HG03095 (cell line): ENCODE measurements around the gene NDUFAF3.
A peak's percentile ranks its signal among the peaks of the same experiment; 100 is the strongest.

ENCODE experiments used
- ATAC-seq: cut with Tn5 transposase; IDR thresholded peaks from one replicate; pipeline ENCODE4 v1.9.1; 2021; ENCODE audit warnings: moderate library complexity; ENCODE audit not compliant: unreplicated experiment

Gene NDUFAF3, protein sequence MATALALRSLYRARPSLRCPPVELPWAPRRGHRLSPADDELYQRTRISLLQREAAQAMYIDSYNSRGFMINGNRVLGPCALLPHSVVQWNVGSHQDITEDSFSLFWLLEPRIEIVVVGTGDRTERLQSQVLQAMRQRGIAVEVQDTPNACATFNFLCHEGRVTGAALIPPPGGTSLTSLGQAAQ

DNA sequence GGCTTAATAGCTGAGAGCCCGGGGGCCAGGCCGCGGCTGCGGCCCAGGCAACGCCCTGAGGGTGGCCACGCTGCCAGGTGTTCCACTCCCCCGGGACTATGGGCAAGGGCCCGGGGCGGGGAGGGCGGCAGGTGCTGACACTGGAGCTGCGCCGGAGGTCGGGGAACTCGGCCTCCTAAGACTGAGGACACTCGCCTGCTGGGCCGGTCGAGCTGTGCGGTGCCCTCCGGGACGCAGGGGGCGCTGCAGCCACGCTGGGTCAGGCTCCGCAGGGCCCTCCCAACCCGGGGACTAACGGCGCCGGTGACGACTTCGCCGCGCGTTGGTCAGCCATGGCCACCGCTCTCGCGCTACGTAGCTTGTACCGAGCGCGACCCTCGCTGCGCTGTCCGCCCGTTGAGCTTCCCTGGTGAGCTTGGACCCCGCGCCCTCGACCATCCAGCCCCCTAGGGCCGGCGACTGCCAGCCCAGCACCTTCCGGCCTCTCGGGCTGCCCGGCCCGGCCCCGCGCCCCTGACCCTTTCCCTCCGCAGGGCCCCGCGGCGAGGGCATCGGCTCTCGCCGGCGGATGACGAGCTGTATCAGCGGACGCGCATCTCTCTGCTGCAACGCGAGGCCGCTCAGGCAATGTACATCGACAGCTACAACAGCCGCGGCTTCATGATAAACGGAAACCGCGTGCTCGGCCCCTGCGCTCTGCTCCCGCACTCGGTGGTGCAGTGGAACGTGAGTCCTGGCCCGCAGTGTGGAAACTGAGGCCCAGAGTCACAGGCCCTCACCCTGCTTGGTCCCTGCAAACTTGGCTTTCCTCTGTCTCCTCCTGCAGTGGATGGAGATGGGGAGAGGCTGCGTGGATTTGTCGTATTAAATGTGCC lies at the start of gene NDUFAF3:
Gene NDUFAF3 (plus strand): TSS at position 309 of the 875 bp plus-strand sequence. CDS start 24 bp downstream, at position 333.
- ATAC-seq, result peak; percentile 48

DNA sequence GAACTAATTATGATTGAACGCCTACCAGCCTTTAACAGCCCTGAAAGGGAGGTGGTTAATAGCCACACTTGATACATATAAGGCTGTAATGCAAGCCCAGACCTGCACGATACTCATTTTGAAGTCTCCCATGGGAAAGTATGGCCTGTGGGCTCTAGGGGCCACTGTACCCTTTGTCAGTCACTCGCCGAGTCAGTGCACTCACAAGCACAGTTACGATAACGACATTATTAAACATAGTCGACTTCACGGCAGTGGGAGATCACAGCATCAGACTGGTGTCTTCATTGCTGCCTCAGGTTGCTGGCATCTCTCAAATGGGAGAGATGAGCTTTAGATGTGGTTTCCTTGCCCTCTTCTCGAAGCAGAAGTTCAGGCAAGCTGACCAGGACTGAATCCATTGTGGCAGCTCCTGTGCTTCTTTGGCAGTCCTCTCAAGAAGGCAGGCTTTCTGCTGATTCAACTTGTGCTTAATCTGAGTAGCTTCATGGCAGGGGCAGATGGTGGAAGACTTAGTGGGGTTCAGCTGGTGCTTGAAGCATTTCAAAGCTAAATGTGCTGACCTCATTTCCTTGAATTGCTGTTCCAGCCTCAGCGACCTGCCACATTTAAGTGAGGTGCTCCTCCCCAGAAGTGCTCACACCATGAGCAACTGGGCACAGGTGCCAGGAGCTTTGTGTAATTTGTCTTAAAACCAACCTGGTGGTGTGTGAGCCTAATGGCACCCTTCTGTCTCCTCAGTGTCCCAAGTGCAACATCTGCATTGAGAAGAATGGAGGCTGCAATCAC lies 47.7 kb upstream of the NDUFAF3 start:
- ATAC-seq, result no peak

DNA sequence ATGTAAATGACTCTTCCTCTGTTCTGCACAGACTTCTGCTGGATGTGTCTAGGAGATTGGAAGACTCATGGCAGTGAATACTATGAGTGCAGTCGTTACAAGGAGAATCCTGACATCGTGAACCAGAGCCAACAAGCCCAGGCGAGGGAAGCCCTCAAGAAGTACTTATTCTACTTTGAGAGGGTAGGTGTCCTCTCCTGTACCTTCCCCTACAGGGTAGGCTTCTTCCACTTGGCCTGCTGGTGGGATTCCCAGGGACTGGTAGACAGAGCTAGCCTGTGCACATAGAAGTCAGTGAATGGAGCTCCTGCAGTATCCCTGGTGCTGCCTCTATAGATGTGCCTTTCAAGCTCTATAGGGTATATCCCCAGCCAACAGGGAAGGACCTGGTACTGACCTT lies 42.5 kb upstream of the NDUFAF3 start:
- no peak for ATAC-seq

DNA sequence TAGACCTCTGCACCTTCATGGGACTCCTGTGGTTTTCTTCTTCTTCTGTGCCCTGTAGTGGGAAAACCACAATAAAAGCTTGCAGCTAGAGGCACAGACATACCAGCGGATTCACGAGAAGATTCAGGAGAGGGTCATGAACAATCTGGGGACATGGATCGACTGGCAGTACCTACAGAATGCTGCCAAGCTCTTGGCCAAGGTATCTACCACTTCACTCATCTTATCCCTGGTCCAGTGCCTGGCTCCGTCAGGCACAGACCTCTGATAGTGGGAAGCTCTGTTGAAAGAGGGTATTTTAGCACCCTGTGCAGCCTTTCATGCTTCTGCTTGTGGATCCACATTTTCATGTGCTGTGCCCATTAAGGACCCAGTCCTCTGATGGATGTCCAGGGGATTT lies 41.6 kb upstream of the NDUFAF3 start:
- ATAC-seq, result no peak

DNA sequence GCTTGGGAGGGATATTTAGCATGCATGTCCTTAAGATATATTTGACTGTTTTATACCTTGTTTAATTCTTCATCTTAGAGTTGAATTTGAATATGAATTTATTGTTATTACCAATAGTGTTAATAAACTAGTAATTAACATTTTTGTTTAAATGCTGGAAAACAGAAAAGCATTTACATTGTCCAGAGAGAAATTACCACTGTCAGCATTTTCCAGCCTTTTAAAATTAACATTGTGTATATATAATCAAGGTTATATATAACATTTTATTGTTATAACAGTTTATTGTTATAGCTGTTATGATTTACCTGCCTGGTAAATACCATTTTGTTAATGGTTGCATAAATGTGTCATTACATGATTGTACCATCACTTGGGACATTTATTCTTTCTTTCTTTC lies 39.9 kb upstream of the NDUFAF3 start:
- ATAC-seq, result no peak

DNA sequence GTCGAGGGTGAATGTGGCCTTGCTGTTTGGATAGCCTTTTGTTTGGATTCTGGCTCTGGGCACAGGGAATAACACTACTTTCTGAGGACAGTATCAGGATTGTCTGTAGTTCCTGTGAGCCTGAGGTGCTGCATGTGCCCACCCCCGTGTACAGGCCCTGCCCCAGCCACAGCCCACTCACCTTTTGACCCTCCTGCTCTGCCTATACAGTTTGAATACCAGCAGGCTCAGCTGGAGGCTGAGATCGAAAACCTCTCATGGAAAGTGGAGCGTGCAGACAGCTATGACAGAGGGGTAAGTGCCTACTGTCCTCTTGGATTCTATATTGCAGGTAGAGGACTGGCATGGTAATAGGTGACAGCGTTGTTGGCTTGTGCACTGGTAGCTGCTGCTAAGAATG lies 39.2 kb upstream of the NDUFAF3 start:
- no peak for ATAC-seq

DNA sequence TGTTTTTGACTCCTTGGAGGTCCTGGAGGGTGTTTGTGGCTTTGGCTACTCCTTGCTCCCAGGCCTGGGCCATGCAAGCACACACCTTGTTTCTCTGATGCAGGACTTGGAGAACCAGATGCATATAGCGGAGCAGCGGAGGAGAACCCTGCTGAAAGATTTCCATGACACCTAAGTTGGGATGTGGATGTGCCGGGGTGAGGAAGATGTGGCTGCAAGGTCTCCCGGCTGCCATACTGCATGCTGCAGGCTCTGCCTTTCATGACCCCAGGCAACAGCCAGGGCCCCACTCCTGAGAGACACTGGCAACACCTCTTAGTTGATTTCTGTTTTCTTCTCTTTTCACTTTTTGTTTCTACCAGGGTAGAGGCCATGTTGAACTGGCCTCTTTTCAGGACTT lies 38.8 kb upstream of the NDUFAF3 start:
- ATAC-seq, result no peak

DNA sequence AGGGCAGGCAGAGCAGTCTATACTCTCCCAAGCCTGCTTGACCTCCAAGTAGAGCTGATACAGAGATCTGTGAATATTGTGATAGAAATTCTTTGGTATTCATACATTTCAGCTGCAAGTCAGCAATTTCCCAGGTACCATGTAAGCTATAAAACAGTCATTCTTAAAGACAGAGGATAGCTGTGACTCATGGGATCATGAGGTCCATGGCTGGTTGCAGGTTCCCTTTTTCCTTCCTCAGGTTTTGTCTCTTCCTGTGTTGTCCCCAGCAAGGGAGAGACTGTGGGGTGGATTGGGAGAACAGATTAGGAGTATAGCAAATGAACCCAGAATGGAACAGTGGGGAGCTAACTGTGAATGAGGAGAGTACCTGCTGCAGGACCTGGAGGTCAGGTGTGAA lies 37.3 kb upstream of the NDUFAF3 start:
- ATAC-seq, result no peak

DNA sequence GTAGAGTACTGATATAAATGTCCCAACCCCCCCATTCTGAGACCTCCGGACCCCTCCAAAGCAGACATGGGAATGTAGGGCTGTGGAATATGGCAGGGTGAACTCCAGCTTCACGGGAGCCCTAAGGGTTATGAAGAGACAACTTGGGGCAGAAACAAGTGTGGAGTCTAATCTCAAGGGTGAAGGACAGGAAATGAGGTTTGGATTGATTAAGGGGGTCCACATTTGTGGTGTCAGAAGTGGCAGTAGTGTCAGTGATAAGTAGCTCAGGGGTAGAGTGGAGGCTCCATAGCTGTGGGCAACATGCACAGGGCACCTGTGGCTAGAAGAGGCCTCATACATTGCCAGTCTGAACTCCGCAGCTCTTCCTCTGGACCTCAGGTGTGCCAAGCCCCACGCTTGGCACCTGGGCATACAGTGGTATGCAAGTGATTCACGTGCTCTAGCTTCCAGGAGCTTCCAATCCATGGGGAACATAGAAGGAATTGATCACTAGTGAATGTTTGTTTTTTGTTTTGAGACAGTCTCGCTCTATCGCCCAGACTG lies 36.0 kb upstream of the NDUFAF3 start:
- no peak for ATAC-seq

DNA sequence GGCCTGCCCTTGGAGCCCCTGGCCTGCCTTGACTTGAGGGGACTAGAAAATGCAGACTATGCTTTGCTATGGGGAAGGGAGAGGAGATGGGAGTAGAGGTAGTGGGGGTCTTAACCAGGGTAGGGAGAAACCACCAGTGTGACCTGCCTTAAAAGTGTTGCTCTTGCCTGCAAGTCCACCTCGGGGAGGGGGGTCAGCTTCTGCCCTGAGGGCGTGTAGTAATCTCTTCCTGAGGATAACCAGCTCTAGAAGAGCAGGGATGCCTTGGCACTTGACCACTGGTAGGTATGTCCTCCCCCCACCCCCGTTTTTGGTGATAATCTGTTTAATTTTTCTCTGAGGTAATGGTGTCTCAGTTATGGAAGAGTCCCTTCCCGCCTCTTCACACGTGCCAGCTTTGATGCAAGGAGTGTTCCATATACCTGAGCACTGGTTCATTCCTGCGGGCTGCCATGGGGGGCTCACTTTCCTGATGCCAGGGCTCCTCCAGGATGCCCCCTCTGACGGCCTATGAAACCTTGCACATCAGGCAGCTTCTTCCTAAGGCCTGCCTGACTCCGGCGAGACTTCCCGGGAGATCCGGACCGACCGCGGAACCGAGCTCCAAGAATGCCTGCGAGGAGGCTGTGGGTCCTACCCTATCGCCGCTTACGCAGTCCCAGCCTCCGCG lies 32.7 kb upstream of the NDUFAF3 start:
- no peak for ATAC-seq

DNA sequence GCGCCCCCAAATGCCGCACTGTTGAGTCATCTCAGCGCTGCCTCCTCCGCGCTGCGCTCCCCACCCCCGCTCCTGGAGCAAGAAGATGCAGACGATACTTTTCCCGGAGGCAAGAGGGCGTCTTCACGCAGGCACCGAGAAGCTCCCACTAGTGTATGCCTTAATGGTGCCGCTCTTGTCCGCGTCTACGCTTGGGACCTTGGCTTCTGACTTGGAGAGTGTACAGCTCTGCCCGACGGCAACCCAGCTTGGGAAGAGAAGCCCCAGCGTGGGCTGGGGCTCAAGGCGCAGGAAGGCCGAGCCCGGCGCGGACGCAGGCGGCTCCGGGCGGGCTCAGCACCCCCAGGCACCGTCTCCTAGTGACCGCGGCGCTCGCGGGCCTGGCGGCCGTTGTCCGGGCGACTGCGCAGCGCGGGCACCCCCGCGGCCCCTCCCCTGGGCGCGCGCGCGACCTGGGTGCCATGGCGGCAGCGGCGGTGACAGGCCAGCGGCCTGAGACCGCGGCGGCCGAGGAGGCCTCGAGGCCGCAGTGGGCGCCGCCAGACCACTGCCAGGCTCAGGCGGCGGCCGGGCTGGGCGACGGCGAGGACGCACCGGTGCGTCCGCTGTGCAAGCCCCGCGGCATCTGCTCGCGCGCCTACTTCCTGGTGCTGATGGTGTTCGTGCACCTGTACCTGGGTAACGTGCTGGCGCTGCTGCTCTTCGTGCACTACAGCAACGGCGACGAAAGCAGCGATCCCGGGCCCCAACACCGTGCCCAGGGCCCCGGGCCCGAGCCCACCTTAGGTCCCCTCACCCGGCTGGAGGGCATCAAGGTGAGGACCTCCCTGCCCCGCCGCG lies 31.9 kb upstream of the NDUFAF3 start, which contains the start of gene P4HTM:
Gene P4HTM (plus strand): TSS at position 446 of the 840 bp plus-strand sequence. CDS start 16 bp downstream, at position 462.
- ATAC-seq, result peak; percentile 51

DNA sequence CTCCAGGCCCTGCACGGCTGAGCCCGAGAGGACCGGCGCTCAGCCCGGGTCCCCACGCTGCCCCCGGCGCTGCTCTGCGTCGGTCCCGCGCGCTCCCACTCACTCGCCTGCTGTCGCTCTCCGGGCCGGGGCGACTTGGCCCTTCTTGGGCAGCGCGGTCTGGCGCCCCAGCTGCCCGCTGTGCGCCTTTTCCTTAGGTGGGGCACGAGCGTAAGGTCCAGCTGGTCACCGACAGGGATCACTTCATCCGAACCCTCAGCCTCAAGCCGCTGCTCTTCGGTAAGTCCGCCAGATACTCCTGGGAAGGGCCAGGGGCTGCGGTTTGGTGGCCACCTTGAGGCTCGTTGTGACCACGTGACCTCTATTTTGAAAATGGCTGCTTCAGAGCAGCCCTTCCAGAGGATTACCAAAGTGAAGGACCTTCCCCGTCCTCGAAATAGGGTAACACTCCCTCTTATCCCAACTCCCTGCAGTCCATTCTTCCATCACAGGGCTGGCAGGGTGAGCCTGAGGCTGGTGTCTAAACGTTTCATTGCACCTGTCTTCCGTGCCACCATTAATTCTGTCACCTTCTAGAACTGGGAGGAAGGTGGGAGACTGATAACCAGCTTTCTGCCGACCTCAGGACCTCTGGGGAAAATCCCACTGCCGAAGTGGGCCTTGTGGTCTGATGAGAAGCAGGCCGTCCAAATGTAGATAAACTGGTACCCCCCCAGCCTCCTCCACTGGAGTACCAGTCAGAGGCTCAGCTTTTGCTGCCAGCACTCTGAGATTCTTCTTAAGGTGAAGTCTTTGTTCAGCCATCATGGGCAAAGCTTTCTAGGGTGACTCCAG lies 31.1 kb upstream of the NDUFAF3 start:
- ATAC-seq, result peak; percentile 19

DNA sequence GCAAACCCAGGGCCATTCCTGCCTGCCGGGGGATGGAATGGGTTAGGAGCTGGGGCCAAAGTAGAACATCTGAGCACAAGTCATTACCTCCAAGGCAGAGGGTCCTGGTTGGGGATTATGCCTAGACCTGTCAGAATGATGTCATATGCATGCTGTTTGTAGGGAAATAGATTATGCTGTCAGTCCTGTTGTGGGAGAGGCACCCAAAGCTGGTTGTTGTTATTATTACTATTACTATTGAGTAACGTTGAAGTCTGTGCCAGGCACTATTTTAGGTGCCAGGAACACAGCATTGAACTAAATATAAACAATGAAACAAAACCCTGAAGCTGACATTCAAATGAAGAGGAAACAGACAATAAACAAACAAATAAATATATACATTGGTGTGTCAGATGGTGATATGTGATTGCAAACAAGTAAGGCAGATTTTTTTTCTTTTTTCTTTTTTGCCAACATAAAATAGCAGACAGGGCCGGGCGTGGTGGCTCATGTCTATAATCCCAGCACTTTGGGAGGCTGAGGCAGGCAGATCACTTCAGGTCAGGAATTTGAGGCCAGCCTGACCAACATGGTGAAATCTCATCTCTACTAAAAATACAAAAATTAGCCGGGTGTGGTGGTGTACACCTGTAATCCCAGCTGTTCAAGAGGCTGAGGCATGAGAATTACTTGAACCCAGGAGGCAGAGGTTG lies 29.9 kb upstream of the NDUFAF3 start:
- no peak for ATAC-seq

DNA sequence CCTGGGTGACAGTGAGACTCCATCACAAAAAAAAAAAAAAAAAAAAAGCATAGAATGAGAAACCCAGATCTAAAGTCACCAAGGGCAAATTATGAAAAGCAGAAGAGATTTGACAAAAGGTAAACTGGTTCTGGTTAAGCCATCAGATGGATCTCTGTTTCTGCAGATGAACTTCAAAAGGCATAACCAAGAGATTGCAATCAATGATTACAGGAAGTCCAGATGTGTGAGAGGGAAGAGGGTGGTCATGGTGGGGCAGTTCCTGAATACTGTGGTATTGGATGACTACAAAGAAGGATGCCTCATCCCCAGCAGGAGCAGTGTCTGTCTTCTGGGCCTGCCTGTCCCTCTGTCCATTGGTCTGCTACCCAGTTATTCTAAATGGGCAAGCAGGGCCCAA lies 28.1 kb upstream of the NDUFAF3 start:
- ATAC-seq, result no peak

DNA sequence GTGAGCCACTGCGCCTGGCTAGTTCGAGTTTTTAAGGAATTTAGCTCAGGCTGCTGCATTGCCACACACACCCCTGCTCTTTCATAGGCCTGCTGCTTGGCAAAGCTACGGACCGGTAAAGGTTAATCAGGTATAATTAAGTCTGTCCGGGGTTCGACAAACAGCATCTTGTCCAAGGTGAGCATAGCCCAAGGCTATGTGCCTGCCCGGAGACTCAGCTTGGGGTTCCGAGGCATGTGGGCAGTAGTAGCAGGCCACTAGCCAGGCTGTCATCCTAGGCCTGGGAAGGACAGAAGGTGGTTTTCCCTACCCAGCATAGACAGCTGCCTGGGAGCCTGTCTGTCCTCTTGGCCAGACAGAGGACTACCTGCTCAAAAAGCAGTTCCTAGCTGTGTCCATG lies 25.3 kb upstream of the NDUFAF3 start:
- no peak for ATAC-seq

DNA sequence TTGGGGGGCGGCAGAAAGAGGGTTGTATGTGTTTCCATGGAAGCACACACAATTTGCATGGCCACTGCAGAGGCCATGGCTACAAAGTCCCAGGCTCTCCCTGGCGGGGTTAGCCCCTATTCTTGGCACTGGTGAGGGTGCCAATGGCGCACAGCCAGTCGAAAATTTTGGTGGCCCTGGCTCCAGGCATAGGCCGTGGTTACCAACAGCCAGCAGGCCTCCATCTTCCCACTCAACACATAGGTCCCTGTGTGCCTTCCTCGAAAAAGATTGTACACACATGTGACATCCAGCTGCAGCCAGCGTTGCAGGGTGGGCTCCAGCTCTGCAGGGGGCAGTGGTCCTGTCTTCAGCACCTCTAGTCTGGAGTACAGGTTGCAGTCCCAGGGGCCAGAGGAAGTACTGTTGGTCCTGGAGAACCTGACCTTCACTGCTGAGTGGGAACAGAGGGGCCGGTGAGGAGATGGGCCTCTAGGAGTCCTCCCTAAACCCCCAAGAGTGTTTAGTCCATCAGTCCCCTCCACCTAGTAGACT lies 24.8 kb upstream of the NDUFAF3 start:
- no peak for ATAC-seq

DNA sequence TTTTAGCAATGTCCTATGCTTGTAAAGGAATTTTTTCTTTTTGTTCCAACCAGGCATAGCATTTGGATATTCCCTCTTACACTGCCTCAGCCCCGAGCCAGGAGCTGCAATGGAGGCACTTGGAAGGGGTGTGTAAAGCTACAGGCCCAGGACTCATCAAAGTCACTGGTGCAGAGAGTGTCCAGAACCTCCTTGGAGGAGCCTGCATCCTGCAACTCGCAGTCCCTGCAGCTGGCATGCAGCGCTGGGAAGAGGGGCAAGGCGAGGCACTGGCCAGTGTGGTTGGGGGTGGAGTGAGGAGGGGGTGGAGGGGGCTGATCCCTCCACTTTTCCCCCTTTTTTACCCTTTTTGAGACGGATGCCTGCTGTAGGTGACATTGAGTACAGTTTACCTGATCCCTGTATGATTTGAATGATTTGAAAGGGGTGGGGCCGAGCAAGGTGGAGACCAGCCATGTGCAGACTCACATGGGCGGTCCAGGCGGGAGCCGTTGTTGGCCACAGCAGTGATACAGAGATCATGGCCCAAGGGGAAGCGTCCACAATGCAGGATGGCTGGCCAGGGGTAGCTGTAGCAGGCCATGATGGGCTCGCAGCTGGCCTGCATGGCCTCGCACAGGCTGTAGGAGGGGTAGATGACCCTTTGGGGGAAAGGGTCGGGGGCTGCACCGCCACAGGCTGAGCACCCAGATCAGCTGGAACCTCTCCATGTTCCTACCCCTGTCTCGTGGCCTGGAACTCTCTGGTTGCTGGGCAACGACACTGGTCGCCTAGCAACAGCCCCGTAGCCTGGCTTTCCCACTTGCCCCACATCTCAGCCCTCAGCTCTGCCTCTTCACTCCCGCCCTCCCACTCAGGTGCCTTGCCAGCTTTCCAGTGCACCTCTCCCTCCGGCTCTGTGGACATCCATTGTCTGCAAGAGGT lies 23.9 kb upstream of the NDUFAF3 start:
- no peak for ATAC-seq
